Hepatocyte (in vitro differentiated cells): ENCODE results near the gene SLCO2A1.

Experiments used
- EZH2 ChIP-seq: fragments of 200-600 bp; sonication (generic); IDR thresholded peaks from 2 replicates; pipeline ENCODE4 v1.6.1; 2016; ENCODE audit warnings: antibody characterized with exemption, mild to moderate bottlenecking, borderline replicate concordance
- EZH2phosphoT487 ChIP-seq: fragments of 200-600 bp; sonication (generic); IDR thresholded peaks from one replicate; pipeline ENCODE4 v1.6.1; 2018; ENCODE audit warnings: antibody characterized with exemption, mild to moderate bottlenecking, low read depth, moderate library complexity; ENCODE audit not compliant: unreplicated experiment, severe bottlenecking
- TF ChIP-seq, protein P1 (sequence below): fragments of 200-600 bp; sonication (generic); IDR thresholded peaks from 2 replicates; pipeline ENCODE4 v1.5.1; 2016; ENCODE audit warnings: antibody characterized with exemption, mild to moderate bottlenecking; ENCODE audit not compliant: poor library complexity

DNA sequence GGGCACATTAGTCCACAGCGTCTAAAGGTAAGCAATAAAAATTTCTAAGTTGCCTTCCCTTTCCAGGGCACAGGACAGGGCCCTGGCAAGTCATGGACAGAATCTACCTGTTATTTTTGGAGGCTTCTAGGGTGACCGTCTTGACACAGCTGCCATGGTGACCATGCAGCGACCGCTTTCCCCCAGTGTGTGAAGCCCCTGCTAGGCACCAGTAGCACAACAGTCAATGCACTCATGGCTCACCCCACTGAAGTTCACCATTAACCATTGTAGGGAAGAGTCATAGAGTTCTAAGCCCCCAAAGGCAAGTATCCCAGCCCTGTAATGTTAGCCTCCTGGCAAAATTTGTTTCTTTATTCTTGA is 43.8 kb upstream of the SLCO2A1 start:
- TF ChIP-seq, protein P1, sequence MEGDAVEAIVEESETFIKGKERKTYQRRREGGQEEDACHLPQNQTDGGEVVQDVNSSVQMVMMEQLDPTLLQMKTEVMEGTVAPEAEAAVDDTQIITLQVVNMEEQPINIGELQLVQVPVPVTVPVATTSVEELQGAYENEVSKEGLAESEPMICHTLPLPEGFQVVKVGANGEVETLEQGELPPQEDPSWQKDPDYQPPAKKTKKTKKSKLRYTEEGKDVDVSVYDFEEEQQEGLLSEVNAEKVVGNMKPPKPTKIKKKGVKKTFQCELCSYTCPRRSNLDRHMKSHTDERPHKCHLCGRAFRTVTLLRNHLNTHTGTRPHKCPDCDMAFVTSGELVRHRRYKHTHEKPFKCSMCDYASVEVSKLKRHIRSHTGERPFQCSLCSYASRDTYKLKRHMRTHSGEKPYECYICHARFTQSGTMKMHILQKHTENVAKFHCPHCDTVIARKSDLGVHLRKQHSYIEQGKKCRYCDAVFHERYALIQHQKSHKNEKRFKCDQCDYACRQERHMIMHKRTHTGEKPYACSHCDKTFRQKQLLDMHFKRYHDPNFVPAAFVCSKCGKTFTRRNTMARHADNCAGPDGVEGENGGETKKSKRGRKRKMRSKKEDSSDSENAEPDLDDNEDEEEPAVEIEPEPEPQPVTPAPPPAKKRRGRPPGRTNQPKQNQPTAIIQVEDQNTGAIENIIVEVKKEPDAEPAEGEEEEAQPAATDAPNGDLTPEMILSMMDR = no peak
- TF ChIP-seq EZH2 (no peak), EZH2phosphoT487 (no peak)
